ENCODE measurements around the gene FGF12.

Gene FGF12

GRCh38 chr3:192122832-192123594 lies 604.3 kb downstream of the FGF12 start:
- DNase-seq (ENCODE audit: low read depth in 2 of 2) = no peak

- DNase-seq (ENCODE audit: low read depth in 2 of 2) = no peak
Measured at GRCh38 chr3:192121923-192122322, 605.4 kb downstream of the FGF12 start.

- DNase-seq (ENCODE audit: low read depth in 2 of 2) = no peak
Measured at GRCh38 chr3:192108820-192109219, 618.5 kb downstream of the FGF12 start.

- no peak for DNase-seq (ENCODE audit: low read depth in 2 of 2)
Measured at GRCh38 chr3:192106543-192106942, 620.8 kb downstream of the FGF12 start.

GRCh38 chr3:192092388-192093005 lies 634.8 kb downstream of the FGF12 start:
- DNase-seq (ENCODE audit: low read depth in 2 of 2) = no peak

GRCh38 chr3:192091831-192092230 lies 635.5 kb downstream of the FGF12 start:
- no peak for DNase-seq (ENCODE audit: low read depth in 2 of 2)

- DNase-seq (ENCODE audit: low read depth in 2 of 2) = no peak
Measured at GRCh38 chr3:192090586-192090985, 636.8 kb downstream of the FGF12 start.
